ENCODE data around the gene MACROD2.

GRCh38 chr20:15628851-15629353, 1633.6 kb downstream of the MACROD2 start:
- TF ChIP-seq POLR2AphosphoS5 (IDR thresholded peaks at IDR 0.05; ENCODE audit: low read depth, low read length): no peak
- no peak for TF ChIP-seq REST (IDR thresholded peaks at IDR 0.05; ENCODE audit: insufficient read depth in 1 of 2, low read depth in 2 of 2, low read length in 2 of 2)
- no peak for TF ChIP-seq TAF1 (IDR thresholded peaks at IDR 0.05; ENCODE audit: borderline replicate concordance, insufficient read depth, low read length)
